Kidney (tissue), 14 donors: ENCODE measurements around the gene PTN. TPM values are rescaled to one million over a fixed set of nuclear protein-coding genes. Genes with fewer than 3 reads are reported as not detected.

ENCODE experiments used
- DNase-seq, 5 donors: peaks; one replicate each; pipeline ENCODE4 v3.0.0-alpha.2; 2013 to 2020
- FAIRE-seq: peaks from 2 replicates; lab custom pipeline; 2012; peaks lifted over from hg19 to GRCh38; lab: Jason Lieb, UNC
- H3K27ac ChIP-seq, 2 donors: one replicate each; pipeline ENCODE4 v1.7.0; 2013; ENCODE audit warnings: low read depth in 2 of 2, low read length in 2 of 2, inconsistent platforms in 1 of 2
- H3K27me3 ChIP-seq: one replicate; pipeline ENCODE4 v1.7.1; 2013; ENCODE audit warnings: low read length, inconsistent platforms; ENCODE audit not compliant: control insufficient read depth, insufficient read depth
- H3K36me3 ChIP-seq, 3 donors: one replicate each; pipeline versions ENCODE4 v1.7.0 to v1.7.1; 2013; ENCODE audit warnings: low read length in 3 of 3, control low read depth in 1 of 3, inconsistent platforms in 1 of 3; ENCODE audit not compliant: insufficient read depth in 3 of 3, control insufficient read depth in 2 of 3
- H3K4me1 ChIP-seq, 3 donors: one replicate each; pipeline versions ENCODE4 v1.7.0 to v1.7.1; 2013; ENCODE audit warnings: low read length in 3 of 3, inconsistent platforms in 1 of 3, low read depth in 1 of 3; ENCODE audit not compliant: control insufficient read depth in 2 of 3, insufficient read depth in 2 of 3
- H3K4me3 ChIP-seq, 3 donors: one replicate each; pipeline versions ENCODE4 v1.7.0 to v1.8.1; 2013; ENCODE audit warnings: low read length in 3 of 3, control low read depth in 1 of 3, inconsistent platforms in 1 of 3
- H3K9ac ChIP-seq, 3 donors: one replicate each; pipeline versions ENCODE4 v1.7.0 to v1.7.1; 2013; ENCODE audit warnings: low read length in 3 of 3, control low read depth in 1 of 3, inconsistent platforms in 1 of 3
- H3K9me3 ChIP-seq, 3 donors: one replicate each; pipeline versions ENCODE4 v1.7.0 to v1.7.1; 2013; ENCODE audit warnings: low read length in 3 of 3, control low read depth in 1 of 3, inconsistent platforms in 1 of 3; ENCODE audit not compliant: control insufficient read depth in 2 of 3, insufficient read depth in 1 of 3
- CTCF ChIP-seq: IDR thresholded peaks from 3 replicates; pipeline ENCODE4 v1.5.1; 2012; ENCODE audit warnings: mild to moderate bottlenecking, moderate library complexity, borderline replicate concordance; ENCODE audit not compliant: insufficient read depth; ENCODE audit errors: extremely low read depth
- intact Hi-C: fragments of 100-400 bp; cut with DNase I; formaldehyde crosslinking; loops from one replicate; pipeline ENCODE4 v1.11.1; 2022
- polyA plus RNA-seq: library from polyadenylated mRNA; stranded (reverse); fragments of 350-450 nt; fragmentation: Illumina TruSeq; extraction: RNeasy Lipid Tissue Mini Kit (QIAGEN cat#74804); gene quantifications from one replicate; pipeline ENCODE4 v1.2.3, GENCODE V29; 2014; ENCODE audit warnings: low read depth, low replicate concordance; ENCODE audit not compliant: insufficient read depth
- total RNA-seq: library from RNA; stranded (reverse); fragmentation: NEBNext Ultra II Directional; extraction: Animal tissue kit (Norgen Biotek cat#: 25700); gene quantifications from one replicate; pipeline ENCODE4 v1.2.1, GENCODE V29; 2021
- donor health status: control.
- donor health status: control.
- donor health status: control.
- donor health status: control.
- donor health status: control.
- donor health status: DM: yes; HTN: yes; CAD: no.
- donor health status: Normal renal cell carcinoma (clear cell type).

Gene PTN
- total and polyA plus RNA-seq, 2 donors from 2014 or later, result 12.0 to 17.2 TPM

- no peaks in the 10 kb centered on the region for H3K27me3 ChIP-seq
- no peak for FAIRE-seq
- no peak overlapping the region for H3K4me3 ChIP-seq
- H3K9me3 ChIP-seq, result no peaks in the 10 kb centered on the region
- no peak for TF ChIP-seq CTCF
- H3K27ac ChIP-seq, result no peak overlapping the region
- H3K9ac ChIP-seq, result no peak overlapping the region
- DNase-seq, result no peak
- no peaks in the 10 kb centered on the region for H3K36me3 ChIP-seq
- H3K4me1 ChIP-seq, result no peaks in the 10 kb centered on the region
- intact Hi-C loops, result no loop called here
Observed at GRCh38 chr7:137287651-137288258, 55.8 kb downstream of the PTN start.

- intact Hi-C loops, result no loop called here
Observed at GRCh38 chr7:137283153-137283552, 60.4 kb downstream of the PTN start.

GRCh38 chr7:137282043-137282442, 61.5 kb downstream of the PTN start:
- no peak overlapping the region for H3K27ac ChIP-seq

More at GRCh38 chr7:137283153-137283552, 60.4 kb downstream of the PTN start:
- no peak overlapping the region for H3K4me3 ChIP-seq
- no peaks in the 10 kb centered on the region for H3K27me3 ChIP-seq
- DNase-seq, result no peak
- no peaks in the 10 kb centered on the region for H3K36me3 ChIP-seq
- no peak for TF ChIP-seq CTCF
- FAIRE-seq, result no peak
- H3K27ac ChIP-seq, result no peak overlapping the region
- H3K9ac ChIP-seq, result no peak overlapping the region
- H3K4me1 ChIP-seq, result no peaks in the 10 kb centered on the region
- no peaks in the 10 kb centered on the region for H3K9me3 ChIP-seq

More at GRCh38 chr7:137282043-137282442, 61.5 kb downstream of the PTN start:
- no peak for FAIRE-seq
- H3K36me3 ChIP-seq, result no peaks in the 10 kb centered on the region
- TF ChIP-seq CTCF, result no peak
- H3K4me1 ChIP-seq, result no peaks in the 10 kb centered on the region
- H3K9me3 ChIP-seq, result no peaks in the 10 kb centered on the region
- H3K9ac ChIP-seq, result no peak overlapping the region
- intact Hi-C loops, result no loop called here
- no peak overlapping the region for H3K4me3 ChIP-seq
- no peak for DNase-seq
- H3K27me3 ChIP-seq, result no peaks in the 10 kb centered on the region
